GF-D8 (cell line): ENCODE data around the gene KRTAP4-8.
"Not testable (repeated sequence)": the region's sequence is repeated elsewhere in the genome, so short reads cannot be mapped to it uniquely, and the experiment has no call there.

Experiments
- DNase-seq: peaks from one replicate; lab custom pipeline; 2025; lab: John Stamatoyannopoulos, UW

Gene KRTAP4-8

GRCh38 chr17:41108728-41109386, 10.9 kb upstream of the KRTAP4-8 start:
- not testable (repeated sequence) for DNase-seq

- no peak for DNase-seq
Measured at GRCh38 chr17:41107941-41108450, 10.1 kb upstream of the KRTAP4-8 start.

GRCh38 chr17:41105347-41105746, 7.4 kb upstream of the KRTAP4-8 start, which contains the start of gene KRTAP4-9:
KRTAP4-9 (plus strand) TSS chr17:41105389; CDS start chr17:41105389, 0 bp downstream.
- DNase-seq = not testable (repeated sequence)

GRCh38 chr17:41104386-41105038, 6.6 kb upstream of the KRTAP4-8 start:
- not testable (repeated sequence) for DNase-seq

- DNase-seq = no peak
Measured at GRCh38 chr17:41103896-41104295, 6.0 kb upstream of the KRTAP4-8 start.

- DNase-seq = no peak
Measured at GRCh38 chr17:41101586-41102259, 3.8 kb upstream of the KRTAP4-8 start, which contains the start of gene KRTAP4-16. KRTAP4-16 (minus strand) TSS chr17:41102209; CDS start chr17:41102209, 0 bp downstream.

- DNase-seq = not testable (repeated sequence)
Measured at GRCh38 chr17:41099682-41100480, 1.9 kb upstream of the KRTAP4-8 start.

GRCh38 chr17:41098481-41098880, 539 bp upstream of the KRTAP4-8 start:
- no peak for DNase-seq

- DNase-seq = no peak
Measured at GRCh38 chr17:41096055-41096454, 1.9 kb downstream of the KRTAP4-8 start.

- not testable (repeated sequence) for DNase-seq
Measured at GRCh38 chr17:41088760-41089352, 9.1 kb downstream of the KRTAP4-8 start.

- DNase-seq = not testable (repeated sequence)
Measured at GRCh38 chr17:41084100-41084856, 13.7 kb downstream of the KRTAP4-8 start, which contains the start of gene KRTAP4-7. KRTAP4-7 (plus strand) TSS chr17:41084150; CDS start chr17:41084207, 57 bp downstream.

GRCh38 chr17:41083427-41083826, 14.5 kb downstream of the KRTAP4-8 start:
- DNase-seq = not testable (repeated sequence)

GRCh38 chr17:41082626-41083025, 15.3 kb downstream of the KRTAP4-8 start:
- DNase-seq = no peak

GRCh38 chr17:41076788-41077187, 21.2 kb downstream of the KRTAP4-8 start:
- DNase-seq = no peak

GRCh38 chr17:41073676-41074075, 24.3 kb downstream of the KRTAP4-8 start:
- no peak for DNase-seq

GRCh38 chr17:41071606-41072360, 26.2 kb downstream of the KRTAP4-8 start:
- no peak for DNase-seq

GRCh38 chr17:41069031-41069430, 28.9 kb downstream of the KRTAP4-8 start:
- DNase-seq = no peak

GRCh38 chr17:41067281-41067680, 30.7 kb downstream of the KRTAP4-8 start:
- no peak for DNase-seq

GRCh38 chr17:41065829-41066624, 31.9 kb downstream of the KRTAP4-8 start, which contains the start of gene KRTAP2-4:
KRTAP2-4 (minus strand) TSS chr17:41065879; CDS start chr17:41065845, 34 bp downstream.
- DNase-seq = no peak
